WTC11 (cell line): ENCODE data around the gene PTGER1. TPM values are rescaled to one million over a fixed set of nuclear protein-coding genes. Genes with fewer than 3 reads are reported as not detected.

ENCODE experiments used
- ATAC-seq: fragments of 200-7000 bp; cut with Tn5 transposase; 2 replicates; pipeline ENCODE4 v1.10.0; 2021; ENCODE audit warnings: mild to moderate bottlenecking, moderate library complexity
- CTCF ChIA-PET: fragments of 300-600 bp; sonication (Branson Sonifier 250); formaldehyde crosslinking; loops from one replicate; lab custom pipeline; 2021; ENCODE audit warnings: antibody characterized with exemption; lab: Charles Lee
- POLR2A ChIA-PET: fragments of 350-600 bp; sonication (Branson Sonifier 250); formaldehyde crosslinking; loops from one replicate; lab custom pipeline; 2021; ENCODE audit warnings: antibody characterized with exemption; lab: Charles Lee
- DNase-seq: peaks from one replicate; pipeline ENCODE4 v3.0.0; 2021; ENCODE audit warnings: low spot score
- H3K27ac Mint-ChIP-seq: 2 replicates; pipeline ENCODE4 v1.8.0; 2021; ENCODE audit warnings: mixed read lengths
- H3K27me3 Mint-ChIP-seq: 2 replicates; pipeline ENCODE4 v1.8.0; 2021; ENCODE audit warnings: low read depth, mild to moderate bottlenecking, moderate library complexity, mixed read lengths
- H3K36me3 Mint-ChIP-seq: 2 replicates; pipeline ENCODE4 v1.8.0; 2021; ENCODE audit warnings: mixed read lengths
- H3K4me1 Mint-ChIP-seq: 2 replicates; pipeline ENCODE4 v1.8.0; 2022; ENCODE audit warnings: mixed read lengths
- H3K4me3 Mint-ChIP-seq: 2 replicates; pipeline ENCODE4 v1.8.0; 2021; ENCODE audit warnings: mild to moderate bottlenecking, moderate library complexity, mixed read lengths
- H3K9me3 Mint-ChIP-seq: 2 replicates; pipeline ENCODE4 v1.8.0; 2021; ENCODE audit warnings: mixed read lengths
- CREM ChIP-seq: sonication (generic); formaldehyde crosslinking; IDR thresholded peaks from 2 replicates; pipeline ENCODE4 v1.8.1; 2022; ENCODE audit warnings: mild to moderate bottlenecking, missing genetic modification reagents, moderate library complexity
- EMX1 ChIP-seq: fragments of 250-450 bp; sonication (Bioruptor Pico); IDR thresholded peaks from 2 replicates; pipeline ENCODE4 v1.8.0; 2021; ENCODE audit warnings: mild to moderate bottlenecking
- ETV6 ChIP-seq: sonication (generic); formaldehyde crosslinking; IDR thresholded peaks from 2 replicates; pipeline ENCODE4 v1.8.1; 2022; ENCODE audit warnings: mild to moderate bottlenecking, missing genetic modification reagents
- FOXJ3 ChIP-seq: sonication (generic); formaldehyde crosslinking; IDR thresholded peaks from 2 replicates; pipeline ENCODE4 v1.9.0; 2021; ENCODE audit warnings: missing genetic modification reagents, mild to moderate bottlenecking, borderline replicate concordance
- HMGA2 ChIP-seq: fragments of 250-450 bp; sonication (Bioruptor Pico); IDR thresholded peaks from 2 replicates; pipeline ENCODE4 v1.4.0; 2021; ENCODE audit warnings: mild to moderate bottlenecking, moderate library complexity
- NFATC4 ChIP-seq: fragments of 250-450 bp; sonication (Bioruptor Pico); IDR thresholded peaks from 2 replicates; pipeline ENCODE4 v1.9.0; 2021; ENCODE audit warnings: mild to moderate bottlenecking
- NR3C1 ChIP-seq: sonication (generic); formaldehyde crosslinking; conservative IDR thresholded peaks from 2 replicates; pipeline ENCODE4 v1.8.1; 2023; ENCODE audit warnings: low read depth, mild to moderate bottlenecking, missing genetic modification reagents
- PRRX2 ChIP-seq: fragments of 250-450 bp; sonication (Bioruptor Pico); IDR thresholded peaks from 2 replicates; pipeline ENCODE4 v1.8.0; 2021; ENCODE audit warnings: mild to moderate bottlenecking
- RELA ChIP-seq: sonication (generic); formaldehyde crosslinking; IDR thresholded peaks from 2 replicates; pipeline ENCODE4 v1.8.1; 2022; ENCODE audit warnings: missing genetic modification reagents, mild to moderate bottlenecking, borderline replicate concordance
- TEAD4 ChIP-seq: sonication (generic); formaldehyde crosslinking; IDR thresholded peaks from 2 replicates; pipeline ENCODE4 v1.8.0; 2022; ENCODE audit warnings: mild to moderate bottlenecking, missing genetic modification reagents
- ZNF219 ChIP-seq: sonication (generic); formaldehyde crosslinking; IDR thresholded peaks from 2 replicates; pipeline ENCODE4 v1.8.0; 2023; ENCODE audit warnings: missing genetic modification reagents, mild to moderate bottlenecking, borderline replicate concordance
- total RNA-seq: library from RNA; stranded (reverse); gene quantifications from 3 replicates; pipeline ENCODE4 v1.2.3, GENCODE V29; 2021
- TF ChIP-seq, protein P1 (sequence below): sonication (generic); formaldehyde crosslinking; IDR thresholded peaks from 2 replicates; pipeline ENCODE4 v1.8.0; 2023; ENCODE audit warnings: mild to moderate bottlenecking, missing genetic modification reagents
- TF ChIP-seq, protein P2 (sequence below): sonication (generic); formaldehyde crosslinking; conservative IDR thresholded peaks from 2 replicates; pipeline ENCODE4 v1.8.1; 2023; ENCODE audit warnings: mild to moderate bottlenecking, low read depth, missing genetic modification reagents, moderate library complexity
- TF ChIP-seq, protein P3 (sequence below): sonication (generic); formaldehyde crosslinking; IDR thresholded peaks from 2 replicates; pipeline ENCODE4 v1.8.0; 2022; ENCODE audit warnings: mild to moderate bottlenecking, missing genetic modification reagents
- TF ChIP-seq, protein P4 (sequence below): fragments of 250-450 bp; sonication (Bioruptor Pico); conservative IDR thresholded peaks from 2 replicates; pipeline ENCODE4 v1.9.0; 2021; ENCODE audit warnings: mild to moderate bottlenecking
- TF ChIP-seq, protein P5 (sequence below): sonication (generic); formaldehyde crosslinking; IDR thresholded peaks from 2 replicates; pipeline ENCODE4 v1.8.0; 2022; ENCODE audit warnings: mild to moderate bottlenecking, missing genetic modification reagents

PTGER1 gene
- total RNA-seq, 1 experiment from 2014 or later, result 0.68 TPM

DNA sequence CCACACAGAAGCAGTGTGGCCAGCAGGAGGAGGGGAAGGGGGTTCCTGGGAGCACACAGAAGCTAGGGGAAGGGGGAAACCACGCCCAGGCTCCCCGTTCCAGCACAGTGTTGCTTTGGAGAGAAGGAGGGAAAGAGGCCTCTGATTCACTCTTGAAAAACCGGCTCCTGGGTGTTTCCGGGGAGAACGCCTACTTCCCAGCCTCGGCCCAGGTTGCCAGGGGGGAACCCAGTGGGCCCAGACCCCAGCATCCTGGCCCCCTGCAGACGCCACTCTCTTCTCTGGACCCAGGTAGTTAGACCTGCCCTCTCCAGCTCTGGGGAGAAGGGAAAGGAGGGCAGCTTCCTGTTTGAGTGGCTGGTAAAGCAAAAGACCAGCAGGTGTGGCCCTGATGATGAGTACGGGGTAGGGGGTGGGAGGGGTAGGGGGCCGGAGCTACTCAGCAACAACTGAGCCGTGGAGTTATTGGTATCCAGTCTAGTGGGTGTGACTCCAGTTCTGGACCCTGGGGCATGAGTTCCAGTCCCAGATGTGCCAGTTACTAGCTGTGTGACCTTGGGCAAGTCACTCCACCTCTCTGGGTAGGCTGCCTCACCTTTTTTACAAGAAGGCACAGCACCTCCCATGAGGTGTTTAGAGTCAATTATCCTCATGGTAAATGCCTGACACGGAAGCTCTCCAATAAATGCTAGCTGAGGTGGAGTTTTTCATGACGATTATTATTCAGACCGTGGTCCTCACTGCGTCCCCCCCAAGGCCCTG, 19.9 kb upstream of the PTGER1 start (continued):
- TF ChIP-seq, protein P1, sequence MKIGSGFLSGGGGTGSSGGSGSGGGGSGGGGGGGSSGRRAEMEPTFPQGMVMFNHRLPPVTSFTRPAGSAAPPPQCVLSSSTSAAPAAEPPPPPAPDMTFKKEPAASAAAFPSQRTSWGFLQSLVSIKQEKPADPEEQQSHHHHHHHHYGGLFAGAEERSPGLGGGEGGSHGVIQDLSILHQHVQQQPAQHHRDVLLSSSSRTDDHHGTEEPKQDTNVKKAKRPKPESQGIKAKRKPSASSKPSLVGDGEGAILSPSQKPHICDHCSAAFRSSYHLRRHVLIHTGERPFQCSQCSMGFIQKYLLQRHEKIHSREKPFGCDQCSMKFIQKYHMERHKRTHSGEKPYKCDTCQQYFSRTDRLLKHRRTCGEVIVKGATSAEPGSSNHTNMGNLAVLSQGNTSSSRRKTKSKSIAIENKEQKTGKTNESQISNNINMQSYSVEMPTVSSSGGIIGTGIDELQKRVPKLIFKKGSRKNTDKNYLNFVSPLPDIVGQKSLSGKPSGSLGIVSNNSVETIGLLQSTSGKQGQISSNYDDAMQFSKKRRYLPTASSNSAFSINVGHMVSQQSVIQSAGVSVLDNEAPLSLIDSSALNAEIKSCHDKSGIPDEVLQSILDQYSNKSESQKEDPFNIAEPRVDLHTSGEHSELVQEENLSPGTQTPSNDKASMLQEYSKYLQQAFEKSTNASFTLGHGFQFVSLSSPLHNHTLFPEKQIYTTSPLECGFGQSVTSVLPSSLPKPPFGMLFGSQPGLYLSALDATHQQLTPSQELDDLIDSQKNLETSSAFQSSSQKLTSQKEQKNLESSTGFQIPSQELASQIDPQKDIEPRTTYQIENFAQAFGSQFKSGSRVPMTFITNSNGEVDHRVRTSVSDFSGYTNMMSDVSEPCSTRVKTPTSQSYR (CRISPR knock-in tag), result no peak
- TF ChIP-seq TEAD4 (CRISPR knock-in tag), result no peak
- no peak for TF ChIP-seq RELA (CRISPR knock-in tag)
- TF ChIP-seq, protein P2, sequence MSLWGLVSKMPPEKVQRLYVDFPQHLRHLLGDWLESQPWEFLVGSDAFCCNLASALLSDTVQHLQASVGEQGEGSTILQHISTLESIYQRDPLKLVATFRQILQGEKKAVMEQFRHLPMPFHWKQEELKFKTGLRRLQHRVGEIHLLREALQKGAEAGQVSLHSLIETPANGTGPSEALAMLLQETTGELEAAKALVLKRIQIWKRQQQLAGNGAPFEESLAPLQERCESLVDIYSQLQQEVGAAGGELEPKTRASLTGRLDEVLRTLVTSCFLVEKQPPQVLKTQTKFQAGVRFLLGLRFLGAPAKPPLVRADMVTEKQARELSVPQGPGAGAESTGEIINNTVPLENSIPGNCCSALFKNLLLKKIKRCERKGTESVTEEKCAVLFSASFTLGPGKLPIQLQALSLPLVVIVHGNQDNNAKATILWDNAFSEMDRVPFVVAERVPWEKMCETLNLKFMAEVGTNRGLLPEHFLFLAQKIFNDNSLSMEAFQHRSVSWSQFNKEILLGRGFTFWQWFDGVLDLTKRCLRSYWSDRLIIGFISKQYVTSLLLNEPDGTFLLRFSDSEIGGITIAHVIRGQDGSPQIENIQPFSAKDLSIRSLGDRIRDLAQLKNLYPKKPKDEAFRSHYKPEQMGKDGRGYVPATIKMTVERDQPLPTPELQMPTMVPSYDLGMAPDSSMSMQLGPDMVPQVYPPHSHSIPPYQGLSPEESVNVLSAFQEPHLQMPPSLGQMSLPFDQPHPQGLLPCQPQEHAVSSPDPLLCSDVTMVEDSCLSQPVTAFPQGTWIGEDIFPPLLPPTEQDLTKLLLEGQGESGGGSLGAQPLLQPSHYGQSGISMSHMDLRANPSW, result no peak
- TF ChIP-seq, protein P3, sequence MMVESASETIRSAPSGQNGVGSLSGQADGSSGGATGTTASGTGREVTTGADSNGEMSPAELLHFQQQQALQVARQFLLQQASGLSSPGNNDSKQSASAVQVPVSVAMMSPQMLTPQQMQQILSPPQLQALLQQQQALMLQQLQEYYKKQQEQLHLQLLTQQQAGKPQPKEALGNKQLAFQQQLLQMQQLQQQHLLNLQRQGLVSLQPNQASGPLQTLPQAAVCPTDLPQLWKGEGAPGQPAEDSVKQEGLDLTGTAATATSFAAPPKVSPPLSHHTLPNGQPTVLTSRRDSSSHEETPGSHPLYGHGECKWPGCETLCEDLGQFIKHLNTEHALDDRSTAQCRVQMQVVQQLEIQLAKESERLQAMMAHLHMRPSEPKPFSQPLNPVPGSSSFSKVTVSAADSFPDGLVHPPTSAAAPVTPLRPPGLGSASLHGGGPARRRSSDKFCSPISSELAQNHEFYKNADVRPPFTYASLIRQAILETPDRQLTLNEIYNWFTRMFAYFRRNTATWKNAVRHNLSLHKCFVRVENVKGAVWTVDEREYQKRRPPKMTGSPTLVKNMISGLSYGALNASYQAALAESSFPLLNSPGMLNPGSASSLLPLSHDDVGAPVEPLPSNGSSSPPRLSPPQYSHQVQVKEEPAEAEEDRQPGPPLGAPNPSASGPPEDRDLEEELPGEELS, result no peak
- no peak for TF ChIP-seq HMGA2 (CRISPR knock-in tag)
- TF ChIP-seq ZNF219 (CRISPR knock-in tag), result no peak
- TF ChIP-seq CREM (CRISPR knock-in tag), result no peak
- no peak for TF ChIP-seq PRRX2 (CRISPR knock-in tag)

DNA sequence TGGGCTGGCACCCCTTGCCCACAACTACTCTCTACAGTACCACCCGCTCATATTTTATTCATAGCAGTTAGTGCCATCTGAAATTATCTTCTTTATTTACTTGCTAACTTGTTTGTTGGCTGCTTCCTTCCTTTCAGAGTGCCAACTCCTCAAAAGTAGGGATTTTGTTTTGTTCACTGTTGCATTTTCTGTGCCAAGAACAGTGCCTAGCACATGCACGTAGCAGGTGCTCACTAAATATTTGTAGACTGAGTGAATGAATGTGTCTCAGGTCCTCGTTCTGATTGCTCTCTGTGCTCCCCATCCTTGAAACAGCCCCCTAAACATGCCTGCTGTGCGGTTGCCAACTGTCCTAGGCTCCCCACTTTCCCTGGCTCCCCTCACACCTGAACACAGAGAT, 19.3 kb upstream of the PTGER1 start:
- CTCF ChIA-PET, result interaction anchor here (0.7 to 4.2 kb wide), 4 partner anchors 8 to 89 kb away, joined by 3 to 46 read pairs (median 4); no protein-coding TSS in a partner anchor

More for the DNA sequence above, 19.3 kb upstream of the PTGER1 start:
- Mint-ChIP-seq H3K36me3 (peaks cover 29% of the 10 kb centered on the region), H3K4me3 (peak overlapping the region; percentile 89), H3K27me3 (peaks cover 4% of the 10 kb centered on the region; the same call in 1 of the 2 replicates), H3K4me1 (peaks cover 21% of the 10 kb centered on the region), H3K9me3 (no peaks in the 10 kb centered on the region), H3K27ac (peak overlapping the region; percentile 85)
- no peak for DNase-seq
- POLR2A ChIA-PET, result no interaction called here
- ATAC-seq, result no peak
- TF ChIP-seq NFATC4 (CRISPR knock-in tag), result no peak
- no peak for TF ChIP-seq NR3C1 (CRISPR knock-in tag)
- TF ChIP-seq, protein P3, result no peak
- no peak for TF ChIP-seq EMX1 (CRISPR knock-in tag)
- TF ChIP-seq, protein P4, sequence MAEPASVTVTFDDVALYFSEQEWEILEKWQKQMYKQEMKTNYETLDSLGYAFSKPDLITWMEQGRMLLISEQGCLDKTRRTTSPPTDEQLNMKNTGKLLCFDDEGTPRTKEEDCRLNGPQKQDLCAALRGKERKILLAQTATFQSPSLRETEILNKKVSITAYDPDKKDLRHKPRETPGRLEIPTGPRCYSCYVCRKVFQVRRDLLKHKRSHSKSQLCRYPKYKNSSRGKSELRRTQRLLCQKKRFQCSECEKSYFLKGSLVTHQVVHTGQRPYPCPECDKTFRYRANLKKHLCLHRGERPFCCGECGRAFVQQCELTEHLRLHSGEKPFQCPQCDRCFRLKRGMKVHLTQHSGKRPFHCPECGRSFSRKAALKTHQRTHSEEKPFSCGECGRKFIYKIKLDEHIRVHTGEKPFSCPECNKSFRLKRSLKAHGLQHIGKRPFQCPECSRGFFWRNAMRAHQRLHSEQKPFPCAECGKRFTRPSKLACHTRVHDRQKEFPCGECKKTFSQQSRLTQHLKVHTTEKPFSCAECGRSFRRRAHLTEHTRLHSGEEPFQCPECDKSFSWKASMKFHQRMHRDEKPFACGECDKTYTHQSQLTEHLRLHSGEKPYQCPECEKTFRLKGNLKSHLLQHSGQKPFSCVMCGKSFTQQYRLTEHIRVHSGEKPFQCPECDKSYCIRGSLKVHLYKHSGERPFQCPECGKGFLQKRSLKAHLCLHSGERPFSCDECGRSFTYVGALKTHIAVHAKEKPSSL (CRISPR knock-in tag), result no peak
- TF ChIP-seq ETV6, result no peak
- no peak for TF ChIP-seq ZNF219 (CRISPR knock-in tag)
- TF ChIP-seq, protein P5, sequence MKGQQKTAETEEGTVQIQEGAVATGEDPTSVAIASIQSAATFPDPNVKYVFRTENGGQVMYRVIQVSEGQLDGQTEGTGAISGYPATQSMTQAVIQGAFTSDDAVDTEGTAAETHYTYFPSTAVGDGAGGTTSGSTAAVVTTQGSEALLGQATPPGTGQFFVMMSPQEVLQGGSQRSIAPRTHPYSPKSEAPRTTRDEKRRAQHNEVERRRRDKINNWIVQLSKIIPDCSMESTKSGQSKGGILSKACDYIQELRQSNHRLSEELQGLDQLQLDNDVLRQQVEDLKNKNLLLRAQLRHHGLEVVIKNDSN, result no peak
- TF ChIP-seq FOXJ3 (CRISPR knock-in tag), result no peak
